HepG2 (cell line): ENCODE data around the gene NRIP2. TPM values are rescaled to one million over a fixed set of nuclear protein-coding genes. Genes with fewer than 3 reads are reported as not detected.

ENCODE experiments used
- ATRX ChIP-seq: sonication (generic); formaldehyde crosslinking; IDR thresholded peaks from 2 replicates; pipeline ENCODE4 v1.4.0; 2020; ENCODE audit warnings: missing genetic modification reagents, borderline replicate concordance
- HCFC1 ChIP-seq: fragments of 150-350 bp; IDR thresholded peaks from 2 replicates; pipeline ENCODE4 v1.6.1; 2014; ENCODE audit warnings: low read depth, low read length
- HNF4G ChIP-seq, 2 experiments: sonication (generic) in 1 of 2; formaldehyde crosslinking in 1 of 2; IDR thresholded peaks; 2 replicates each; pipeline versions ENCODE4 v1.4.0 to v1.6.1; 2011 to 2020; ENCODE audit warnings: borderline replicate concordance in 2 of 2, low read depth in 2 of 2, mild to moderate bottlenecking in 2 of 2, low read length in 1 of 2, missing genetic modification reagents in 1 of 2, moderate library complexity in 1 of 2
- KDM2A ChIP-seq: sonication (generic); formaldehyde crosslinking; IDR thresholded peaks from 2 replicates; pipeline ENCODE4 v1.4.0; 2020; ENCODE audit warnings: low read depth, missing genetic modification reagents, borderline replicate concordance
- KLF11 ChIP-seq: IDR thresholded peaks from 2 replicates; pipeline ENCODE4 v1.6.1; 2016; ENCODE audit warnings: missing compliant biosample characterization
- MATR3 ChIP-seq: sonication (generic); formaldehyde crosslinking; IDR thresholded peaks from 2 replicates; pipeline ENCODE4 v1.4.0; 2020; ENCODE audit warnings: missing genetic modification reagents
- MEF2D ChIP-seq: sonication (generic); formaldehyde crosslinking; IDR thresholded peaks from 2 replicates; pipeline ENCODE4 v1.5.1; 2020; ENCODE audit warnings: mild to moderate bottlenecking, missing genetic modification reagents
- MTA3 ChIP-seq: sonication (generic); formaldehyde crosslinking; IDR thresholded peaks from 2 replicates; pipeline ENCODE4 v1.4.0; 2020; ENCODE audit warnings: missing genetic modification reagents
- NR1H2 ChIP-seq: sonication (generic); formaldehyde crosslinking; IDR thresholded peaks from 2 replicates; pipeline ENCODE4 v1.8.1; 2022; ENCODE audit warnings: low read depth, missing genetic modification reagents, borderline replicate concordance
- PAF1 ChIP-seq: IDR thresholded peaks from 2 replicates; pipeline ENCODE4 v1.6.1; 2016; ENCODE audit warnings: missing genetic modification reagents, missing compliant biosample characterization
- POLR2AphosphoS5 ChIP-seq: IDR thresholded peaks from 2 replicates; pipeline ENCODE4 v1.6.1; 2012; ENCODE audit warnings: low read depth, low read length
- PPARG ChIP-seq: conservative IDR thresholded peaks from 2 replicates; pipeline ENCODE4 v1.6.1; 2016; ENCODE audit warnings: missing biosample characterization, missing genetic modification reagents
- THYN1 ChIP-seq: sonication (generic); formaldehyde crosslinking; IDR thresholded peaks from 2 replicates; pipeline ENCODE4 v1.8.1; 2023; ENCODE audit warnings: low read depth, mild to moderate bottlenecking, moderate library complexity, missing genetic modification reagents, borderline replicate concordance
- TP53 ChIP-seq: sonication (generic); formaldehyde crosslinking; conservative IDR thresholded peaks from 2 replicates; pipeline ENCODE4 v1.4.0; 2020; ENCODE audit warnings: missing genetic modification reagents
- TSC22D2 ChIP-seq: sonication (generic); formaldehyde crosslinking; IDR thresholded peaks from 2 replicates; pipeline ENCODE4 v1.5.1; 2020; ENCODE audit warnings: missing genetic modification reagents, mild to moderate bottlenecking, borderline replicate concordance
- ZNF431 ChIP-seq: sonication (generic); formaldehyde crosslinking; IDR thresholded peaks from 2 replicates; pipeline ENCODE4 v1.9.0; 2022; ENCODE audit warnings: missing genetic modification reagents, low read depth, mild to moderate bottlenecking, borderline replicate concordance
- ZNF839 ChIP-seq: sonication (generic); formaldehyde crosslinking; IDR thresholded peaks from 2 replicates; pipeline ENCODE4 v1.4.0; 2020; ENCODE audit warnings: missing genetic modification reagents, mild to moderate bottlenecking, borderline replicate concordance
- polyA plus RNA-seq, 8 experiments: library from polyadenylated mRNA; depleted of rRNA in 3 of 8; stranded (reverse) in 7 of 8; unstranded in 1 of 8; fragments of >200 nt; fragmentation: Illumina TruSeq in 4 of 8; extraction: Trizol in 4 of 8; gene quantifications; 2 replicates each; pipeline versions ENCODE4 v1.2.1 to v1.2.3, GENCODE V29; 2011 to 2016; ENCODE audit warnings: low read depth in 4 of 8, missing spikeins in 1 of 8, mixed read lengths in 1 of 8; ENCODE audit not compliant: insufficient read depth in 1 of 8
- total RNA-seq, 5 experiments: library from RNA; depleted of rRNA; stranded (reverse); fragments of >200 nt; fragmentation: Illumina TruSeq; extraction: Trizol; gene quantifications; 2 replicates each; pipeline ENCODE4 v1.2.3, GENCODE V29; 2016; ENCODE audit warnings: low read depth in 1 of 5
- TF ChIP-seq, protein P1 (sequence below): sonication (generic); formaldehyde crosslinking; IDR thresholded peaks from 2 replicates; pipeline ENCODE4 v1.4.0; 2020; ENCODE audit warnings: mild to moderate bottlenecking, missing genetic modification reagents
- TF ChIP-seq, protein P2 (sequence below): sonication (generic); formaldehyde crosslinking; IDR thresholded peaks from 2 replicates; pipeline ENCODE4 v1.4.0; 2020; ENCODE audit warnings: missing genetic modification reagents; ENCODE audit errors: not compliant biosample characterization
- TF ChIP-seq, protein P3 (sequence below): sonication (generic); formaldehyde crosslinking; IDR thresholded peaks from 2 replicates; pipeline ENCODE4 v1.4.0; 2020; ENCODE audit warnings: missing genetic modification reagents
- TF ChIP-seq, protein P4 (sequence below): sonication (generic); formaldehyde crosslinking; IDR thresholded peaks from 2 replicates; pipeline ENCODE4 v1.8.0; 2022; ENCODE audit warnings: low read depth, missing genetic modification reagents

NRIP2 gene
- total and polyA plus RNA-seq, 2 of the 13 experiments (the other 11 are each of a cell fraction or from before 2014, with no cell fraction given), result not detected

DNA sequence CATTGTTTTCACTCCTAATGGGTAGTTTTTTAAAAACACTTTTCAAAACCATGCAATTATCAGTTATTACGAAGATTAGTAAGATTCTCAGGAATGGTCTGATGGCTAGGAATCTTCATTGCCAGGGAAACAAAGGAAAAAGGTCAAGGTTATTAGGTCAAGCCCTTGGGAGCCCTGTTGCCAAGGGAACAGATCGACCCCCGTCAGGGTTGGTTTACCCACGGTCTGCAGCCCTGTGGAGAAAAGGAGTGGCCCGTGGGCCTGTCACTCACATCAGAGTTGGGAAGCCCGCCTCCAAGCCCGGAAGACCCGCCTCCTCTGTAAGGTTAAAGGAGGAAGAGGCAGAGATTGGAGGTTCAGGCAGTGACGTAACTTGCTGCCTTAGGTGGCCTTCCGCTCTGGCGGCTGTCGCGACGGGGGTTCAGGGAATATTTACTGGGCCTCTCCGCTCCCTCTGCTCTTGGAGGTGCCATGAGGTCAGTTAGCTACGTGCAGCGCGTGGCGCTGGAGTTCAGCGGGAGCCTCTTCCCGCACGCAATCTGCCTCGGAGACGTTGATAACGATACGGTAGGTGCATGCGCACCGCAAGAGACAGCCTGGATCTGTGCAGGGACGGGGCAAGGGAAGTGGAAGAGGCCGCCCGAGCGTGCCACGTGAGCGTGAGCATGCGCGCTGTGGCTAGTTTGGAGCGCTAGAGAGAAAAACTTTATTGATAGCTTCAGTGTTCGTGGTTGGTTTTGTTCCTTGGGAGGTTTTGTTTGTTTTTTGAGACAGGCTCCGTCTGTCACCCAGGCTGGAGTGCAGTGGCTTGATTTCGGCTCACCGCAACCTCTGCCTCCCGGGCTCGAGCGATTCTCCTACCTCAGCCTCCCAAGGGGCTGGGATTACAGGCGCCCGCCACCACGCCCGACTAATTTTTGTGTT, 22.3 kb downstream of the NRIP2 start, which contains the start of gene ITFG2 (continued):
- TF ChIP-seq, protein P1, sequence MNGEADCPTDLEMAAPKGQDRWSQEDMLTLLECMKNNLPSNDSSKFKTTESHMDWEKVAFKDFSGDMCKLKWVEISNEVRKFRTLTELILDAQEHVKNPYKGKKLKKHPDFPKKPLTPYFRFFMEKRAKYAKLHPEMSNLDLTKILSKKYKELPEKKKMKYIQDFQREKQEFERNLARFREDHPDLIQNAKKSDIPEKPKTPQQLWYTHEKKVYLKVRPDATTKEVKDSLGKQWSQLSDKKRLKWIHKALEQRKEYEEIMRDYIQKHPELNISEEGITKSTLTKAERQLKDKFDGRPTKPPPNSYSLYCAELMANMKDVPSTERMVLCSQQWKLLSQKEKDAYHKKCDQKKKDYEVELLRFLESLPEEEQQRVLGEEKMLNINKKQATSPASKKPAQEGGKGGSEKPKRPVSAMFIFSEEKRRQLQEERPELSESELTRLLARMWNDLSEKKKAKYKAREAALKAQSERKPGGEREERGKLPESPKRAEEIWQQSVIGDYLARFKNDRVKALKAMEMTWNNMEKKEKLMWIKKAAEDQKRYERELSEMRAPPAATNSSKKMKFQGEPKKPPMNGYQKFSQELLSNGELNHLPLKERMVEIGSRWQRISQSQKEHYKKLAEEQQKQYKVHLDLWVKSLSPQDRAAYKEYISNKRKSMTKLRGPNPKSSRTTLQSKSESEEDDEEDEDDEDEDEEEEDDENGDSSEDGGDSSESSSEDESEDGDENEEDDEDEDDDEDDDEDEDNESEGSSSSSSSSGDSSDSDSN (CRISPR knock-in tag), result peak; percentile 70
- TF ChIP-seq, protein P2, sequence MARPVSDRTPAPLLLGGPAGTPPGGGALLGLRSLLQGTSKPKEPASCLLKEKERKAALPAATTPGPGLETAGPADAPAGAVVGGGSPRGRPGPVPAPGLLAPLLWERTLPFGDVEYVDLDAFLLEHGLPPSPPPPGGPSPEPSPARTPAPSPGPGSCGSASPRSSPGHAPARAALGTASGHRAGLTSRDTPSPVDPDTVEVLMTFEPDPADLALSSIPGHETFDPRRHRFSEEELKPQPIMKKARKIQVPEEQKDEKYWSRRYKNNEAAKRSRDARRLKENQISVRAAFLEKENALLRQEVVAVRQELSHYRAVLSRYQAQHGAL (CRISPR knock-in tag), result peak; percentile 43
- TF ChIP-seq MEF2D (CRISPR knock-in tag) (peak; percentile 96), ZNF839 (CRISPR knock-in tag) (0 out of 2 replicates have a peak, but pooled peaks have one; percentile 79), KLF11 (CRISPR knock-in tag) (peak; percentile 59; the same call in 1 of the 2 replicates), POLR2AphosphoS5 (peak; percentile 98), MATR3 (CRISPR knock-in tag) (no peak), ATRX (CRISPR knock-in tag) (no peak; the same call in 1 of the 2 replicates), TSC22D2 (CRISPR knock-in tag) (peak; percentile 86; the same call in 1 of the 2 replicates), PPARG (peak; percentile 20; the same call in 1 of the 2 replicates), NR1H2 (CRISPR knock-in tag) (no peak), THYN1 (no peak), ZNF431 (CRISPR knock-in tag) (peak; percentile 88), PAF1 (no peak), HNF4G (IDR thresholded peaks at IDR 0.05; ENCODE audit: borderline replicate concordance, low read depth, low read length) (no peak), HNF4G (CRISPR knock-in tag; IDR thresholded peaks at IDR 0.05; ENCODE audit: borderline replicate concordance, low read depth) (no peak), MTA3 (CRISPR knock-in tag) (no peak), HCFC1 (no peak; the same call in 1 of the 2 replicates), TP53 (CRISPR knock-in tag) (peak; percentile 90), KDM2A (CRISPR knock-in tag) (peak; percentile 94)
- TF ChIP-seq, protein P3, sequence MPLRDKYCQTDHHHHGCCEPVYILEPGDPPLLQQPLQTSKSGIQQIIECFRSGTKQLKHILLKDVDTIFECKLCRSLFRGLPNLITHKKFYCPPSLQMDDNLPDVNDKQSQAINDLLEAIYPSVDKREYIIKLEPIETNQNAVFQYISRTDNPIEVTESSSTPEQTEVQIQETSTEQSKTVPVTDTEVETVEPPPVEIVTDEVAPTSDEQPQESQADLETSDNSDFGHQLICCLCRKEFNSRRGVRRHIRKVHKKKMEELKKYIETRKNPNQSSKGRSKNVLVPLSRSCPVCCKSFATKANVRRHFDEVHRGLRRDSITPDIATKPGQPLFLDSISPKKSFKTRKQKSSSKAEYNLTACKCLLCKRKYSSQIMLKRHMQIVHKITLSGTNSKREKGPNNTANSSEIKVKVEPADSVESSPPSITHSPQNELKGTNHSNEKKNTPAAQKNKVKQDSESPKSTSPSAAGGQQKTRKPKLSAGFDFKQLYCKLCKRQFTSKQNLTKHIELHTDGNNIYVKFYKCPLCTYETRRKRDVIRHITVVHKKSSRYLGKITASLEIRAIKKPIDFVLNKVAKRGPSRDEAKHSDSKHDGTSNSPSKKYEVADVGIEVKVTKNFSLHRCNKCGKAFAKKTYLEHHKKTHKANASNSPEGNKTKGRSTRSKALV, result peak; percentile 59; the same call in 1 of the 2 replicates
- TF ChIP-seq, protein P4, sequence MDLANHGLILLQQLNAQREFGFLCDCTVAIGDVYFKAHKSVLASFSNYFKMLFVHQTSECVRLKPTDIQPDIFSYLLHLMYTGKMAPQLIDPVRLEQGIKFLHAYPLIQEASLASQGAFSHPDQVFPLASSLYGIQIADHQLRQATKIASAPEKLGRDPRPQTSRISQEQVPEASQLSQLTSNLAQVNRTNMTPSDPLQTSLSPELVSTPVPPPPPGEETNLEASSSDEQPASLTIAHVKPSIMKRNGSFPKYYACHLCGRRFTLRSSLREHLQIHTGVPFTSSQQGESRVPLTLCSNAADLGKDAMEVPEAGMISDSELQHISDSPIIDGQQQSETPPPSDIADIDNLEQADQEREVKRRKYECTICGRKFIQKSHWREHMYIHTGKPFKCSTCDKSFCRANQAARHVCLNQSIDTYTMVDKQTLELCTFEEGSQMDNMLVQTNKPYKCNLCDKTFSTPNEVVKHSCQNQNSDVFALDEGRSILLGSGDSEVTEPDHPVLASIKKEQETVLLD (CRISPR knock-in tag), result 0 out of 2 replicates have a peak, but pooled peaks have one; percentile 77
